HG03135 (cell line): ENCODE results near the gene PIP4K2B.
"Not testable (repeated sequence)": the region's sequence is repeated elsewhere in the genome, so short reads cannot be mapped to it uniquely, and the experiment has no call there.

Experiments
- ATAC-seq: cut with Tn5 transposase; IDR thresholded peaks from one replicate; pipeline ENCODE4 v1.9.1; 2021; ENCODE audit warnings: mild to moderate bottlenecking, moderate library complexity; ENCODE audit not compliant: unreplicated experiment

The PIP4K2B gene

GRCh38 chr17:38730526-38731379 is 68.6 kb downstream of the PIP4K2B start:
- no peak for ATAC-seq

DNA sequence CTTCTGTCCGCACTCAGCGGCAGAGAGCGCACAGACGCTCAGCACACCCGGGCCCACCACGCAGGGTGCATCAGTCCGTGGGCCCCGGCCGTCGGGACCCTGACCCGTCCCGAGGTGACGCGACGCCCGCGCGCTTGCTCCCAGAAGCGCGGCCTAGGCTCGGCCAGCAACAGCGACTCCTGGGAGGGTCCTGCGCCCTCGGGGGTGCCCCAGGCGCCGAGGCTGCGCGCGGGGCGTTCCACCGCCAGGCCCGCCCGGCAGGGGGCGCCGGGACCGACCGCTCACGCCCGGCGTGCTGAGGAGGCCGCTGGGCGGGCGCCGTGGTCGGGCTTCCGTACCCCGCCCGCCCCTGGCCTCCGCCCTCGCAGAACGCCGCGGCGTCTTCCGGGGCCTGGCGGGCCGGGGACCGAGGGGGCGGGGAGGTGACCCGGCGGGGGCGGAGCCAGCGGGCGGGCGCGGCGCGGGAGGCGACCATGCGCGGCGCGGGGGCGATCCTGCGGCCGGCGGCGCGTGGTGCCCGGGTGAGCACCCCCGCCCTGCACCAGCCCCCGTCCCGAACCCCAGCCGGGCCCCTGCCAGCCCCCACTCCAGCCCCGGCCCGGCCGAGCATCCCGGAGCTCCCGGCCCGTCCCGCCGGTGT is 69.3 kb downstream of the PIP4K2B start, which contains the start of gene CISD3:
TSS of gene CISD3 (plus strand) at position 456 of the 640 bp plus-strand sequence. CDS start at position 474, 18 bp downstream.
- peak; percentile 71 for ATAC-seq

DNA sequence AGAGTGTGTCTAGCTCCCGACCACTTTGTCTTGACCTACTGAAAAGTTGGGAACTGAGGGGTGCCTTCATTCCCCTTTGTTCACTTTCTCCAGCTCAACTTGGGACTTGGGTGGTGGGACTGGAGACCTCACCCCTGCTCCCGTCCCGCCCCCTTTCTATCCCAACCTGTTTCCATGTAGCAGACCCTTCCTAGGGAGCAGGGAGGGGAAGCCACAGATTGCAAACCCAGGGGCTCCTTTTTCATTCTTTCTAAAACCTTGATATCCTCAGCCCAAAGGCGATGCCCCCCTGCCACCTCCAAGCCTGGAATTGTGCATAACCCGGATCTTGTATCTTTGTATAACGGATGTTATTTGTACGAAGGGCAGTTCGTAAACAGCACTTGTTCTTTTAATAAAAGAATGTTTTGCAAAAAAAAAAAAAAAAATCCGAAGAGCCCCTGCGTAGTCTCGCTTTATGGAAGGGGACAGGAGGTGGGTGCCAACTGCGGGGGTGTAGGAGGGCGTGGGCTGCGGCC is 69.9 kb downstream of the PIP4K2B start:
- ATAC-seq: no peak

DNA sequence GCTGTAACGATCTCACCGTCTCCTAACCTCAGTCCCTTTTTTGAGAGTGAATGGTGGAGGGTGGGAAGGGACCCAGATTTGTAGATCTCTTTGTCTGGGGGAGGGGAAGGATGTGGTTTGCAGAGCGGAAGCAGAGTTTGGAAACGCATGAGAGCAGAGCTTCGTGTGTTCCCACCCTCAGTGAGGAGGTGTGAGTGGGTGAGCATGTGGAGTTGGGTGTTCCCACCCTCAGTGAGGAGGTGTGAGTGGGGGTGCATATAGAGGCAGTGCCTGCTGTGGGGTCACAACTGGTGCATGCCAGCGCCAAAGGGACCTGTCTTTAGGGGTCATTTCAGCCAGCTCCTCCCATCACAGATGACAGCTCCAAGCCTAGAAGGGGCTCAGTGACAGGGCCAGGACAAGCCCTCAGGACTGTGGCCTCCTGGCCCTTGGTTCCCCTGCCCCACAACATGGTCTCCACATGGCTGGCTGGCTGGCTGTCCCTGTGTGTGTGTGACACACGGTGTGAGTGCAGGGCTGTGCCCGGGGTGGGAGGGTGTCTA is 71.0 kb downstream of the PIP4K2B start:
- no peak for ATAC-seq

GRCh38 chr17:38727736-38728135 is 71.6 kb downstream of the PIP4K2B start:
- no peak for ATAC-seq

DNA sequence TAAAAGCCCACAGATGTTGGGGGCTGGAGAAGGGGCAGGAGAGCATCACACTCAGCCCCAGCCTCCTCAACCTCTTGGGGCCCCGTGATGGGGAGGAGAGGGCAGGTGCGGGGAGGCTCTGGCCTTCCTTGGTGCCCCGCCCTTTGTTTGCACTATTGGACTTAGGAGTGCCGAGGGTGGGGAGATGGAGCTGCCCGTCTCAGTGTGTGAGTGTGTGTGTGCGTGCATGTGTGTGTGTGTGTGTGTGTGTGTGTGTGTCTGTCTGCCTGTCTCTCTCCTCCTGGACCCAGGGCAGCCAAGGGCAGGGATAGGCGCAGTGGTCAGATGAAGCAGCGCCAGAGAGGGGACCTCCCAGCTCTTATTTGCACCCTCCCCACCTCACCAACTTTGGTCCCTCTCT is 73.2 kb downstream of the PIP4K2B start:
- ATAC-seq: not testable (repeated sequence)

GRCh38 chr17:38725066-38725465 is 74.3 kb downstream of the PIP4K2B start:
- ATAC-seq: no peak

DNA sequence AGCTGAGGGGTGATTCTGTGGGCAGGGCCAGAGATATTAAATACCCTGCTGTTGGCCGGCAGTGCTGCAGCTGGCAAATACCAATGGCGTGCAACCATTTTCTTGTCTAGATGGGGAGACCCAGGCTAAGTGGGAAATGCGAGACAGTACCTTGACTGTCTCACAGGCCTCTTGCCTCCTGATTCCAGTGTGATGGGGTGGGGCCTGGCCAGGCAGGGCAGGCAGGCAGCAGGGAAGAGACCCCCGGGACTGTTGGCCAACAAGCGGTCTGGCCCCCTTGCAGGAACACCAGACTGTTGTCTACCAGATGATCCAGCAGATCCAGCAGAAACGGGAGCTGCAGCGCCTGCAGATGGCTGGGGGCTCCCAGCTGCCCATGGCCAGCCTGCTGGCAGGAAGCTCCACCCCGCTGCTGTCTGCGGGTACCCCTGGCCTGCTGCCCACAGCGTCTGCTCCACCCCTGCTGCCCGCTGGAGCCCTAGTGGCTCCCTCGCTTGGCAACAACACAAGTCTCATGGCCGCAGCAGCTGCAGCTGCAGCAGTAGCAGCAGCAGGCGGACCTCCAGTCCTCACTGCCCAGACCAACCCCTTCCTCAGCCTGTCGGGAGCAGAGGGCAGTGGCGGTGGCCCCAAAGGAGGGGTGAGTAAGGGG is 74.9 kb downstream of the PIP4K2B start:
- no peak for ATAC-seq

DNA sequence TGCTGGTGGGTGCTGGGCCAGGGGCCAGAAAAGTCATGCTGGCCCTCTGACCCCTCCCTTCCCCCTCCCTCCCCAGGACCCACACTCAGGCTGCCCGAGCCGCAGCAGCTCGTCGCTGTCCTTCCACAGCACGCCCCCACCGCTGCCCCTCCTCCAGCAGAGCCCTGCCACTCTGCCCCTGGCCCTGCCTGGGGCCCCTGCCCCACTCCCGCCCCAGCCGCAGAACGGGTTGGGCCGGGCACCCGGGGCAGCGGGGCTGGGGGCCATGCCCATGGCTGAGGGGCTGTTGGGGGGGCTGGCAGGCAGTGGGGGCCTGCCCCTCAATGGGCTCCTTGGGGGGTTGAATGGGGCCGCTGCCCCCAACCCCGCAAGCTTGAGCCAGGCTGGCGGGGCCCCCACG is 77.6 kb downstream of the PIP4K2B start:
- ATAC-seq: no peak

DNA sequence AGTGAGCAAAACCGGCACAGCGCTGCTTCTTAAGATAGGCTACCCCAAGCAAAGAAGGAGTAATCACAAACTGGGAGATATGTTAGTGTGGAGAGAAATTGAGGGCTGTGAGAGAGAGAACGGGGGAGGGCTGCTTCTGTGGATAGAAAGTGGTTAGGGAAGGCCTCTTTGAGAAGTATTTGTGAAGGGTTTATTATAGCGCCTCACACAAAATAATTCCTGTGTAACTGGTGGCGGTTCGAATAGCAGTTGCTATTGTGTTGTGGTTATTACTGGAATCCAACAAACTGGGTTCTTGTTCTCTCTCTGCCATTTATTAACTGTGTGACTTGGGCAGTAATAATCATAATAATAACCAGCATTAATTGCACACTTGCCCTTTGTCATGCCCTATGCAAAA is 78.4 kb downstream of the PIP4K2B start:
- no peak for ATAC-seq

- no peak for ATAC-seq
Measured at GRCh38 chr17:38719943-38720641, 79.3 kb downstream of the PIP4K2B start.

- ATAC-seq: no peak
Measured at GRCh38 chr17:38719289-38719942, 79.9 kb downstream of the PIP4K2B start.

DNA sequence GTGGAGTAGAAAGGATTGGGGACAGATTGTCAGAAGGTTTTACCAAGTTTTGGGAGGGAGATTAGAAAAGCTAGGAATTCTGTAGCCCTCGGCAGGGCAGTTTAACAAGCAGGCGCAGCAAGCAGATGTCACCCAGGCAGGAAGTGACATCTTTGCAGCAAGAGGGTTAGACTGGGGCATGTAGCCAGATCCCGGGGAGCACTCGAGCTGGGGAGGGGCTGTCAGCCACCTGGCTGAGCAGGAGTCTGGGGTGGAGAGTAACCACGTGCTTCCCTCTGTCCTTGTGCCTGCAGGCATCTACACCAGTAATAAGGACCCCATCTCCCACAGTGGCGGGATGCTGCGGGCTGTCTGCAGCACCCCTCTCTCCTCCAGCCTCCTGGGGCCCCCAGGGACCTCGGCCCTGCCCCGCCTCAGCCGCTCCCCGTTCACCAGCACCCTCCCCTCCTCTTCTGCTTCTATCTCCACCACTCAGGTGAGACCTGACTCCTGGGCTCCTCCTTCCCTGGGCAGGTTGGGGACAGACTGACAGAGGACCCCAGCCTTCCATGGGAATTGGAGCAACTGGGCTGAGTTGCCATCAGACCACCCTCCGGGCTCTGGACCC is 82.1 kb downstream of the PIP4K2B start:
- ATAC-seq: no peak

DNA sequence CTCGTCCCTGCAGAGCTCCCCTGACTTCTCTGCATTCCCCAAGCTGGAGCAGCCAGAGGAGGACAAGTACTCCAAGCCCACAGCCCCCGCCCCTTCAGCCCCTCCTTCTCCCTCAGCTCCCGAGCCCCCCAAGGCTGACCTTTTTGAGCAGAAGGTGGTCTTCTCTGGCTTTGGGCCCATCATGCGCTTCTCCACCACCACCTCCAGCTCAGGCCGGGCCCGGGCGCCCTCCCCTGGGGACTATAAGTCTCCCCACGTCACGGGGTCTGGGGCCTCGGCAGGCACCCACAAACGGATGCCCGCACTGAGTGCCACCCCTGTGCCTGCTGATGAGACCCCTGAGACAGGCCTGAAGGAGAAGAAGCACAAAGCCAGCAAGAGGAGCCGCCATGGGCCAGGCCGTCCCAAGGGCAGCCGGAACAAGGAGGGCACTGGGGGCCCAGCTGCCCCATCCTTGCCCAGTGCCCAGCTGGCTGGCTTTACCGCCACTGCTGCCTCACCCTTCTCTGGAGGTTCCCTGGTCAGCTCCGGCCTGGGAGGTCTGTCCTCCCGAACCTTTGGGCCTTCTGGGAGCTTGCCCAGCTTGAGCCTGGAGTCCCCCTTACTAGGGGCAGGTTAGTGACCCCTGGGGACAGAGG is 82.9 kb downstream of the PIP4K2B start:
- no peak for ATAC-seq
